SU-DHL-6 (cell line): ENCODE results near the gene CNTN6.

ENCODE experiments used
- H2AFZ ChIP-seq: fragments of 200-600 bp; sonication (generic); 2 replicates; pipeline ENCODE4 v1.6.1; 2014; ENCODE audit warnings: low read depth, mild to moderate bottlenecking, moderate library complexity, mixed read lengths, antibody characterized with exemption, low read length; ENCODE audit not compliant: severe bottlenecking
- H3F3A ChIP-seq: fragments of 200-600 bp; shearing (Covaris generic); 2 replicates; pipeline ENCODE4 v1.6.0; 2016; ENCODE audit warnings: antibody characterized with exemption, mild to moderate bottlenecking; ENCODE audit not compliant: insufficient read depth
- H3K27ac ChIP-seq: fragments of 200-600 bp; sonication (generic); 2 replicates; pipeline ENCODE4 v1.5.1; 2016; ENCODE audit warnings: low read depth, mild to moderate bottlenecking, low read length, moderate library complexity, mixed read lengths
- H3K27me3 ChIP-seq: fragments of 200-600 bp; sonication (generic), shearing (Covaris generic); 2 replicates; pipeline ENCODE4 v1.6.0; 2014; ENCODE audit warnings: mild to moderate bottlenecking, low read length
- H3K36me3 ChIP-seq: fragments of 200-600 bp; sonication (generic); 2 replicates; pipeline ENCODE4 v1.6.1; 2014; ENCODE audit warnings: mild to moderate bottlenecking, low read length, mixed read lengths
- H3K4me2 ChIP-seq: fragments of 300-600, 200-600 bp; shearing (Covaris generic), sonication (generic); 2 replicates; pipeline ENCODE4 v1.6.0; 2014; ENCODE audit warnings: low read length, low read depth, mild to moderate bottlenecking; ENCODE audit not compliant: poor library complexity, severe bottlenecking
- H3K4me3 ChIP-seq: fragments of 200-600 bp; sonication (generic); 2 replicates; pipeline ENCODE4 v1.5.1; 2014; ENCODE audit warnings: antibody characterized with exemption, low read length, mild to moderate bottlenecking, mixed read lengths; ENCODE audit not compliant: insufficient read depth, poor library complexity, severe bottlenecking
- H3K79me2 ChIP-seq: fragments of 200-600 bp; sonication (generic); 2 replicates; pipeline ENCODE4 v1.6.1; 2014; ENCODE audit warnings: mild to moderate bottlenecking, low read length, moderate library complexity; ENCODE audit not compliant: insufficient read depth
- H3K9ac ChIP-seq: fragments of 200-600 bp; sonication (generic); 2 replicates; pipeline ENCODE4 v1.7.0; 2014; ENCODE audit warnings: mild to moderate bottlenecking, low read length
- H3K9me2 ChIP-seq: fragments of 200-600 bp; sonication (generic); replicated peaks from 2 replicates; pipeline ENCODE4 v1.6.1; 2014; ENCODE audit warnings: low read length; ENCODE audit not compliant: insufficient read depth
- H3K9me3 ChIP-seq: fragments of 200-600 bp; sonication (generic); 2 replicates; pipeline ENCODE4 v1.6.1; 2014; ENCODE audit warnings: low read length, mixed read lengths; ENCODE audit not compliant: insufficient read depth
- H4K20me1 ChIP-seq: fragments of 200-600 bp; sonication (generic); 2 replicates; pipeline ENCODE4 v1.6.1; 2014; ENCODE audit warnings: low read depth, mild to moderate bottlenecking, antibody characterized with exemption, low read length, moderate library complexity, mixed read lengths
- CTCF ChIP-seq: fragments of 200-600 bp; sonication (generic); IDR thresholded peaks from one replicate; pipeline ENCODE4 v1.5.1; 2017; ENCODE audit warnings: antibody characterized with exemption, mild to moderate bottlenecking, low read length, moderate library complexity; ENCODE audit not compliant: insufficient read depth, poor library complexity, severe bottlenecking
- EZH2phosphoT487 ChIP-seq: fragments of 200-600 bp; sonication (generic), shearing (Covaris generic); conservative IDR thresholded peaks from 2 replicates; pipeline ENCODE4 v1.6.1; 2018; ENCODE audit warnings: mild to moderate bottlenecking, antibody characterized with exemption, low read length, moderate library complexity, mixed read lengths

CNTN6 gene

GRCh38 chr3:1442271-1442670 is 349.4 kb downstream of the CNTN6 start:
- H3K27me3 ChIP-seq = no peaks in the 10 kb centered on the region
- H3K27ac ChIP-seq = no peak overlapping the region
- H3K36me3 ChIP-seq = no peaks in the 10 kb centered on the region
- no peaks in the 10 kb centered on the region for H4K20me1 ChIP-seq
- no peak overlapping the region for H3K4me3 ChIP-seq
- no peaks in the 10 kb centered on the region for H3K79me2 ChIP-seq
- H3K9ac ChIP-seq = no peak overlapping the region
- no peaks in the 10 kb centered on the region for H3K9me3 ChIP-seq
- no peaks in the 10 kb centered on the region for H3F3A ChIP-seq
- H3K4me2 ChIP-seq = no peak overlapping the region
- H2AFZ ChIP-seq = no peak overlapping the region
- H3K9me2 ChIP-seq = no peaks in the 10 kb centered on the region
- TF ChIP-seq CTCF (no peak), EZH2phosphoT487 (no peak)

- Histone ChIP-seq H3K9me3 (no peaks in the 10 kb centered on the region), H3K27me3 (no peaks in the 10 kb centered on the region), H3K79me2 (no peaks in the 10 kb centered on the region), H4K20me1 (no peaks in the 10 kb centered on the region), H3K4me2 (no peak overlapping the region), H3K27ac (no peak overlapping the region), H3K4me3 (no peak overlapping the region), H3F3A (no peaks in the 10 kb centered on the region), H2AFZ (no peak overlapping the region), H3K9ac (no peak overlapping the region), H3K36me3 (no peaks in the 10 kb centered on the region), H3K9me2 (no peaks in the 10 kb centered on the region)
- TF ChIP-seq CTCF (no peak), EZH2phosphoT487 (no peak)
Observed at GRCh38 chr3:1444195-1444594, 351.4 kb downstream of the CNTN6 start.

- H4K20me1 ChIP-seq = no peaks in the 10 kb centered on the region
- no peak overlapping the region for H3K4me3 ChIP-seq
- H3K27me3 ChIP-seq = no peaks in the 10 kb centered on the region
- H3K9me2 ChIP-seq = no peaks in the 10 kb centered on the region
- no peaks in the 10 kb centered on the region for H3K9me3 ChIP-seq
- TF ChIP-seq EZH2phosphoT487 (no peak), CTCF (no peak)
- no peaks in the 10 kb centered on the region for H3K36me3 ChIP-seq
- no peak overlapping the region for H3K4me2 ChIP-seq
- H3K79me2 ChIP-seq = no peaks in the 10 kb centered on the region
- H3K27ac ChIP-seq = no peak overlapping the region
- H3K9ac ChIP-seq = no peak overlapping the region
- no peaks in the 10 kb centered on the region for H3F3A ChIP-seq
- H2AFZ ChIP-seq = no peak overlapping the region
Observed at GRCh38 chr3:1446531-1446930, 353.7 kb downstream of the CNTN6 start.

GRCh38 chr3:1447452-1447851 is 354.6 kb downstream of the CNTN6 start:
- H3K4me2 ChIP-seq = no peak overlapping the region
- H3K4me3 ChIP-seq = no peak overlapping the region
- H3K27ac ChIP-seq = no peak overlapping the region
- H4K20me1 ChIP-seq = no peaks in the 10 kb centered on the region
- no peak for TF ChIP-seq EZH2phosphoT487
- TF ChIP-seq CTCF = no peak
- no peaks in the 10 kb centered on the region for H3K36me3 ChIP-seq
- no peaks in the 10 kb centered on the region for H3F3A ChIP-seq
- no peaks in the 10 kb centered on the region for H3K79me2 ChIP-seq
- H3K9ac ChIP-seq = no peak overlapping the region
- no peaks in the 10 kb centered on the region for H3K9me2 ChIP-seq
- no peak overlapping the region for H2AFZ ChIP-seq
- no peaks in the 10 kb centered on the region for H3K27me3 ChIP-seq
- no peaks in the 10 kb centered on the region for H3K9me3 ChIP-seq
